ENCODE measurements around the gene GATC. TPM values are rescaled to one million over a fixed set of nuclear protein-coding genes. Genes with fewer than 3 reads are reported as not detected.

Gene GATC
- total and polyA plus RNA-seq, 2 experiments from 2014 or later: 18.5 to 20.1 TPM

DNA sequence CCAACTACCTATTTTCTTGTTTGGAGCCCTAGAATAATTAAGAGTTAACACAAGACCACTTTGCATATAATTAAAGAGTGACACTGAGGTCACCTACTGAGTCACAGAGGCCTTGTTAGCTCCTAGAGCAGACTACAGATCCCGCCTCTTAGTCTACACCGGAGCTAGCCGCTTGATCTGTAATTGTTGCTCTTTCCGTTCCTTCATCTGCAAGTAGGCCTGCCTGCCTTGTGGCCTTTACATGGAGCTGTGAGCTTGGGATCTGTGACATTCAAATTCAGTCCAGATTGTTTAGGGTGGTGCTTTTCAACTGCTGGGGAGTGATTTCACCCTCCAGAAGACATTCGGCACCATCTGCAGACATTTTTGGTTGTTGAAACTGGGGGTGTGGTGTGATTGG is 44.1 kb downstream of the GATC start:
- peaks cover 6% of the 10 kb centered on the region; the same call in 1 of the 2 replicates for H3K4me1 ChIP-seq (ENCODE audit: insufficient read depth)
- no peak overlapping the region for H3K27ac Mint-ChIP-seq
- H4K20me1 ChIP-seq (replicated peaks; ENCODE audit: insufficient read depth): no peaks in the 10 kb centered on the region
- H3K79me2 ChIP-seq (replicated peaks; ENCODE audit: insufficient read depth): no peaks in the 10 kb centered on the region
- DNase-seq (ENCODE audit: low spot score) (no peak), ATAC-seq (no peak)
- H3K4me1 Mint-ChIP-seq: peaks cover 3% of the 10 kb centered on the region
- no peak overlapping the region for H2AFZ ChIP-seq
- H3K4me3 ChIP-seq: no peak overlapping the region
- no peak overlapping the region for H3K4me2 ChIP-seq
- H3K9me2 ChIP-seq (ENCODE audit: insufficient read depth): no peaks in the 10 kb centered on the region
- H3K4me3 Mint-ChIP-seq: no peak overlapping the region
- H3K36me3 ChIP-seq (ENCODE audit: insufficient read depth): no peaks in the 10 kb centered on the region
- H3K27ac ChIP-seq (ENCODE audit: low read depth): no peak overlapping the region
- TF ChIP-seq ZNF114 (CRISPR knock-in tag; IDR thresholded peaks at IDR 0.05) (no peak), ZNF331 (CRISPR knock-in tag; IDR thresholded peaks at IDR 0.05; ENCODE audit: low read depth) (no peak), EZH2 (IDR thresholded peaks at IDR 0.05; ENCODE audit: low read depth, unreplicated experiment) (no peak), CREB1 (CRISPR knock-in tag; IDR thresholded peaks at IDR 0.05; ENCODE audit: low read depth) (no peak), JUNB (IDR thresholded peaks at IDR 0.05; ENCODE audit: unreplicated experiment) (no peak), STAT1 (IDR thresholded peaks at IDR 0.05; ENCODE audit: unreplicated experiment) (no peak), EZH2phosphoT487 (IDR thresholded peaks at IDR 0.05; ENCODE audit: unreplicated experiment) (no peak), NANOG (IDR thresholded peaks at IDR 0.05; ENCODE audit: borderline replicate concordance) (no peak), POLR2AphosphoS5 (IDR thresholded peaks at IDR 0.05; ENCODE audit: low read depth) (no peak)
- TF ChIP-seq, protein P1, sequence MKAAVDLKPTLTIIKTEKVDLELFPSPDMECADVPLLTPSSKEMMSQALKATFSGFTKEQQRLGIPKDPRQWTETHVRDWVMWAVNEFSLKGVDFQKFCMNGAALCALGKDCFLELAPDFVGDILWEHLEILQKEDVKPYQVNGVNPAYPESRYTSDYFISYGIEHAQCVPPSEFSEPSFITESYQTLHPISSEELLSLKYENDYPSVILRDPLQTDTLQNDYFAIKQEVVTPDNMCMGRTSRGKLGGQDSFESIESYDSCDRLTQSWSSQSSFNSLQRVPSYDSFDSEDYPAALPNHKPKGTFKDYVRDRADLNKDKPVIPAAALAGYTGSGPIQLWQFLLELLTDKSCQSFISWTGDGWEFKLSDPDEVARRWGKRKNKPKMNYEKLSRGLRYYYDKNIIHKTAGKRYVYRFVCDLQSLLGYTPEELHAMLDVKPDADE (IDR thresholded peaks at IDR 0.05): no peak
- TF ChIP-seq, protein P2, sequence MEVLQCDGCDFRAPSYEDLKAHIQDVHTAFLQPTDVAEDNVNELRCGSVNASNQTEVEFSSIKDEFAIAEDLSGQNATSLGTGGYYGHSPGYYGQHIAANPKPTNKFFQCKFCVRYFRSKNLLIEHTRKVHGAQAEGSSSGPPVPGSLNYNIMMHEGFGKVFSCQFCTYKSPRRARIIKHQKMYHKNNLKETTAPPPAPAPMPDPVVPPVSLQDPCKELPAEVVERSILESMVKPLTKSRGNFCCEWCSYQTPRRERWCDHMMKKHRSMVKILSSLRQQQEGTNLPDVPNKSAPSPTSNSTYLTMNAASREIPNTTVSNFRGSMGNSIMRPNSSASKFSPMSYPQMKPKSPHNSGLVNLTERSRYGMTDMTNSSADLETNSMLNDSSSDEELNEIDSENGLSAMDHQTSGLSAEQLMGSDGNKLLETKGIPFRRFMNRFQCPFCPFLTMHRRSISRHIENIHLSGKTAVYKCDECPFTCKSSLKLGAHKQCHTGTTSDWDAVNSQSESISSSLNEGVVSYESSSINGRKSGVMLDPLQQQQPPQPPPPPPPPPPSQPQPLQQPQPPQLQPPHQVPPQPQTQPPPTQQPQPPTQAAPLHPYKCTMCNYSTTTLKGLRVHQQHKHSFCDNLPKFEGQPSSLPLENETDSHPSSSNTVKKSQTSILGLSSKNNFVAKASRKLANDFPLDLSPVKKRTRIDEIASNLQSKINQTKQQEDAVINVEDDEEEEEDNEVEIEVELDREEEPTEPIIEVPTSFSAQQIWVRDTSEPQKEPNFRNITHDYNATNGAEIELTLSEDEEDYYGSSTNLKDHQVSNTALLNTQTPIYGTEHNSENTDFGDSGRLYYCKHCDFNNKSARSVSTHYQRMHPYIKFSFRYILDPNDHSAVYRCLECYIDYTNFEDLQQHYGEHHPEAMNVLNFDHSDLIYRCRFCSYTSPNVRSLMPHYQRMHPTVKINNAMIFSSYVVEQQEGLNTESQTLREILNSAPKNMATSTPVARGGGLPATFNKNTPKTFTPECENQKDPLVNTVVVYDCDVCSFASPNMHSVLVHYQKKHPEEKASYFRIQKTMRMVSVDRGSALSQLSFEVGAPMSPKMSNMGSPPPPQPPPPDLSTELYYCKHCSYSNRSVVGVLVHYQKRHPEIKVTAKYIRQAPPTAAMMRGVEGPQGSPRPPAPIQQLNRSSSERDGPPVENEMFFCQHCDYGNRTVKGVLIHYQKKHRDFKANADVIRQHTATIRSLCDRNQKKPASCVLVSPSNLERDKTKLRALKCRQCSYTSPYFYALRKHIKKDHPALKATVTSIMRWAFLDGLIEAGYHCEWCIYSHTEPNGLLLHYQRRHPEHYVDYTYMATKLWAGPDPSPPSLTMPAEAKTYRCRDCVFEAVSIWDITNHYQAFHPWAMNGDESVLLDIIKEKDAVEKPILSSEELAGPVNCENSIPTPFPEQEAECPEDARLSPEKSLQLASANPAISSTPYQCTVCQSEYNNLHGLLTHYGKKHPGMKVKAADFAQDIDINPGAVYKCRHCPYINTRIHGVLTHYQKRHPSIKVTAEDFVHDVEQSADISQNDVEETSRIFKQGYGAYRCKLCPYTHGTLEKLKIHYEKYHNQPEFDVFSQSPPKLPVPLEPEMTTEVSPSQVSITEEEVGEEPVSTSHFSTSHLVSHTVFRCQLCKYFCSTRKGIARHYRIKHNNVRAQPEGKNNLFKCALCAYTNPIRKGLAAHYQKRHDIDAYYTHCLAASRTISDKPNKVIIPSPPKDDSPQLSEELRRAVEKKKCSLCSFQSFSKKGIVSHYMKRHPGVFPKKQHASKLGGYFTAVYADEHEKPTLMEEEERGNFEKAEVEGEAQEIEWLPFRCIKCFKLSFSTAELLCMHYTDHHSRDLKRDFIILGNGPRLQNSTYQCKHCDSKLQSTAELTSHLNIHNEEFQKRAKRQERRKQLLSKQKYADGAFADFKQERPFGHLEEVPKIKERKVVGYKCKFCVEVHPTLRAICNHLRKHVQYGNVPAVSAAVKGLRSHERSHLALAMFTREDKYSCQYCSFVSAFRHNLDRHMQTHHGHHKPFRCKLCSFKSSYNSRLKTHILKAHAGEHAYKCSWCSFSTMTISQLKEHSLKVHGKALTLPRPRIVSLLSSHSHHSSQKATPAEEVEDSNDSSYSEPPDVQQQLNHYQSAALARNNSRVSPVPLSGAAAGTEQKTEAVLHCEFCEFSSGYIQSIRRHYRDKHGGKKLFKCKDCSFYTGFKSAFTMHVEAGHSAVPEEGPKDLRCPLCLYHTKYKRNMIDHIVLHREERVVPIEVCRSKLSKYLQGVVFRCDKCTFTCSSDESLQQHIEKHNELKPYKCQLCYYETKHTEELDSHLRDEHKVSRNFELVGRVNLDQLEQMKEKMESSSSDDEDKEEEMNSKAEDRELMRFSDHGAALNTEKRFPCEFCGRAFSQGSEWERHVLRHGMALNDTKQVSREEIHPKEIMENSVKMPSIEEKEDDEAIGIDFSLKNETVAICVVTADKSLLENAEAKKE (CRISPR knock-in tag; IDR thresholded peaks at IDR 0.05): no peak
- no peaks in the 10 kb centered on the region for H3K9me3 Mint-ChIP-seq
- no peaks in the 10 kb centered on the region for H3F3A ChIP-seq (replicated peaks; ENCODE audit: low read depth)
- H3K27me3 ChIP-seq (ENCODE audit: insufficient read depth): no peaks in the 10 kb centered on the region
- peaks cover 2% of the 10 kb centered on the region for H3K27me3 Mint-ChIP-seq (ENCODE audit: insufficient read depth, low read depth, poor library complexity)
- H3K36me3 Mint-ChIP-seq (ENCODE audit: low read depth): peaks cover 9% of the 10 kb centered on the region; the same call in 2 of the 3 replicates
